ENCODE measurements around the gene EPHB3.

DNA sequence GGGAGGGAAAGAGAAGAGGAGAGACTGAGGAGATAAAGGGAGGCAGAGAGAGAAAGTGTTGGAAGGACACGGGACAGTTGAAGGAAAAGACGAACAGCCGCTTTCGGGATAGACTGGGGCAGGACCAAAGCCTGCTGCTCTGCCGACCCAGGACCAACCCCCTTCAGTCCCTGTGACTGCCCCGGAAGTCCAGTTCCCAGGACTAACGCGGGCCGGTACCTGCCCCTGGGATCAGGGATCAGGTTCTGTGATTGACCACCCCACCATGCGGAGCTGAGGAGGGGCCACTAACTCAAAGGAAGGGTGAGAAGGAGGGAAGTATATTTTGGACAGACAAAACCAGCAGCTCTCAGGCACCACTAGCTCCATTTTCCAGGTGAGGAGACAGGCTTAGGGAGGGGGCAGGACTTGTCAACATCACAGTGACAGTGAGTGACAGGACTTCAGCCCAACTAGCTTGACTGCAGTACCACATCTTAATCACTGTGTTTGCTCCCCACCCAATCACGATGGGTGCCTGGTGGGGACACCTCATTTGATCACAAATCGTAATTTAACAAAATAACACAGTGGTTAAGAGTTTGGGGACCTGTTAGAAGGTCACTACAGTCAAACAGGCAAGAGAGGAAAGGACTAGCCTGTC, 9.8 kb upstream of the EPHB3 start:
- no peak for TF ChIP-seq POLR2A (IDR thresholded peaks at IDR 0.05; ENCODE audit: low read depth, low read length)
- no peak for TF ChIP-seq GATA2 (IDR thresholded peaks at IDR 0.05; ENCODE audit: insufficient read depth, insufficient read length, low read depth, low read length)

All from endothelial cell of umbilical vein (primary cell).